ENCODE results near the gene PKP2. TPM values are rescaled to one million over a fixed set of nuclear protein-coding genes. Genes with fewer than 3 reads are reported as not detected.

PKP2 gene
- total and polyA plus RNA-seq, 4 donors, result 6.8 to 123 (median 21.4) TPM

- H3K4me3 ChIP-seq (ENCODE audit: low read depth, low read length), result no peak overlapping the region
- no peak for DNase-seq (ENCODE audit: low read depth in 4 of 6, low spot score in 6 of 6)
- H3K4me1 ChIP-seq (ENCODE audit: control insufficient read depth, insufficient read depth, low read length), result no peaks in the 10 kb centered on the region
- no peaks in the 10 kb centered on the region for H3K36me3 ChIP-seq (ENCODE audit: control insufficient read depth, insufficient read depth, low read length)
- 100% methylated on average over 1 of the region's 3 CpGs for WGBS (ENCODE audit: insufficient coverage)
- no peak overlapping the region for H3K27ac ChIP-seq (ENCODE audit: low read depth, low read length)
- no peaks in the 10 kb centered on the region for H3K27me3 ChIP-seq (ENCODE audit: control insufficient read depth, insufficient read depth, low read length)
- H3K9me3 ChIP-seq (ENCODE audit: control insufficient read depth, insufficient read depth, low read length), result no peaks in the 10 kb centered on the region
These were observed 92.3 kb downstream of the PKP2 start for GRCh38 chr12:32804301-32804700.

- H3K27ac ChIP-seq (ENCODE audit: low read depth, low read length), result no peak overlapping the region
- H3K4me3 ChIP-seq (ENCODE audit: low read depth, low read length), result no peak overlapping the region
- peak in 1 of 6 donors; percentile 4 for DNase-seq (ENCODE audit: low read depth in 4 of 6, low spot score in 6 of 6)
- H3K36me3 ChIP-seq (ENCODE audit: control insufficient read depth, insufficient read depth, low read length), result no peaks in the 10 kb centered on the region
- H3K4me1 ChIP-seq (ENCODE audit: control insufficient read depth, insufficient read depth, low read length), result no peaks in the 10 kb centered on the region
- no peaks in the 10 kb centered on the region for H3K27me3 ChIP-seq (ENCODE audit: control insufficient read depth, insufficient read depth, low read length)
- WGBS (ENCODE audit: insufficient coverage), result no CpG with 5 or more reads among the region's 5 CpGs
- H3K9me3 ChIP-seq (ENCODE audit: control insufficient read depth, insufficient read depth, low read length), result no peaks in the 10 kb centered on the region
These were observed 95.2 kb downstream of the PKP2 start for GRCh38 chr12:32801269-32801980.

- H3K27me3 ChIP-seq (ENCODE audit: control insufficient read depth, insufficient read depth, low read length), result no peaks in the 10 kb centered on the region
- no peaks in the 10 kb centered on the region for H3K36me3 ChIP-seq (ENCODE audit: control insufficient read depth, insufficient read depth, low read length)
- no peaks in the 10 kb centered on the region for H3K9me3 ChIP-seq (ENCODE audit: control insufficient read depth, insufficient read depth, low read length)
- H3K4me1 ChIP-seq (ENCODE audit: control insufficient read depth, insufficient read depth, low read length), result no peaks in the 10 kb centered on the region
- no peak for DNase-seq (ENCODE audit: low read depth in 4 of 6, low spot score in 6 of 6)
- no peak overlapping the region for H3K27ac ChIP-seq (ENCODE audit: low read depth, low read length)
- H3K4me3 ChIP-seq (ENCODE audit: low read depth, low read length), result no peak overlapping the region
- WGBS (ENCODE audit: insufficient coverage), result no CpG with 5 or more reads among the region's 4 CpGs
These were observed 102.3 kb downstream of the PKP2 start for GRCh38 chr12:32794281-32794680.

- no peaks in the 10 kb centered on the region for H3K4me1 ChIP-seq (ENCODE audit: control insufficient read depth, insufficient read depth, low read length)
- H3K27me3 ChIP-seq (ENCODE audit: control insufficient read depth, insufficient read depth, low read length), result no peaks in the 10 kb centered on the region
- WGBS (ENCODE audit: insufficient coverage), result 67% methylated on average over 1 of the region's 2 CpGs
- no peak for DNase-seq (ENCODE audit: low read depth in 4 of 6, low spot score in 6 of 6)
- H3K9me3 ChIP-seq (ENCODE audit: control insufficient read depth, insufficient read depth, low read length), result no peaks in the 10 kb centered on the region
- no peak overlapping the region for H3K4me3 ChIP-seq (ENCODE audit: low read depth, low read length)
- H3K36me3 ChIP-seq (ENCODE audit: control insufficient read depth, insufficient read depth, low read length), result no peaks in the 10 kb centered on the region
- no peak overlapping the region for H3K27ac ChIP-seq (ENCODE audit: low read depth, low read length)
These were observed 106.7 kb downstream of the PKP2 start for GRCh38 chr12:32789916-32790315.

GRCh38 chr12:32789446-32789845 is 107.1 kb downstream of the PKP2 start:
- H3K27ac ChIP-seq (ENCODE audit: low read depth, low read length), result no peak overlapping the region
- DNase-seq (ENCODE audit: low read depth in 4 of 6, low spot score in 6 of 6), result no peak
- H3K4me3 ChIP-seq (ENCODE audit: low read depth, low read length), result no peak overlapping the region
- no peaks in the 10 kb centered on the region for H3K27me3 ChIP-seq (ENCODE audit: control insufficient read depth, insufficient read depth, low read length)
- H3K36me3 ChIP-seq (ENCODE audit: control insufficient read depth, insufficient read depth, low read length), result no peaks in the 10 kb centered on the region
- no peaks in the 10 kb centered on the region for H3K4me1 ChIP-seq (ENCODE audit: control insufficient read depth, insufficient read depth, low read length)
- H3K9me3 ChIP-seq (ENCODE audit: control insufficient read depth, insufficient read depth, low read length), result no peaks in the 10 kb centered on the region

- DNase-seq (ENCODE audit: low read depth in 4 of 6, low spot score in 6 of 6), result no peak
- no peak overlapping the region for H3K4me3 ChIP-seq (ENCODE audit: low read depth, low read length)
- H3K27ac ChIP-seq (ENCODE audit: low read depth, low read length), result no peak overlapping the region
- WGBS (ENCODE audit: insufficient coverage), result 90% methylated on average over 2 of the region's 4 CpGs
- H3K9me3 ChIP-seq (ENCODE audit: control insufficient read depth, insufficient read depth, low read length), result no peaks in the 10 kb centered on the region
- no peaks in the 10 kb centered on the region for H3K36me3 ChIP-seq (ENCODE audit: control insufficient read depth, insufficient read depth, low read length)
- no peaks in the 10 kb centered on the region for H3K4me1 ChIP-seq (ENCODE audit: control insufficient read depth, insufficient read depth, low read length)
- no peaks in the 10 kb centered on the region for H3K27me3 ChIP-seq (ENCODE audit: control insufficient read depth, insufficient read depth, low read length)
These were observed 108.2 kb downstream of the PKP2 start for GRCh38 chr12:32788405-32788804.

- Histone ChIP-seq H3K9me3 (ENCODE audit: control insufficient read depth, insufficient read depth, low read length) (no peaks in the 10 kb centered on the region), H3K4me1 (ENCODE audit: control insufficient read depth, insufficient read depth, low read length) (no peaks in the 10 kb centered on the region), H3K27ac (ENCODE audit: low read depth, low read length) (no peak overlapping the region), H3K27me3 (ENCODE audit: control insufficient read depth, insufficient read depth, low read length) (no peaks in the 10 kb centered on the region), H3K36me3 (ENCODE audit: control insufficient read depth, insufficient read depth, low read length) (no peaks in the 10 kb centered on the region), H3K4me3 (ENCODE audit: low read depth, low read length) (no peak overlapping the region)
- no peak for DNase-seq (ENCODE audit: low read depth in 4 of 6, low spot score in 6 of 6)
- 37% methylated on average over 2 of the region's 5 CpGs for WGBS (ENCODE audit: insufficient coverage)
These were observed 111.0 kb downstream of the PKP2 start for GRCh38 chr12:32785557-32785956.

GRCh38 chr12:32783029-32783428 is 113.5 kb downstream of the PKP2 start:
- no peak overlapping the region for H3K27ac ChIP-seq (ENCODE audit: low read depth, low read length)
- no peaks in the 10 kb centered on the region for H3K9me3 ChIP-seq (ENCODE audit: control insufficient read depth, insufficient read depth, low read length)
- no peak overlapping the region for H3K4me3 ChIP-seq (ENCODE audit: low read depth, low read length)
- DNase-seq (ENCODE audit: low read depth in 4 of 6, low spot score in 6 of 6), result no peak
- no CpG with 5 or more reads among the region's 3 CpGs for WGBS (ENCODE audit: insufficient coverage)
- H3K36me3 ChIP-seq (ENCODE audit: control insufficient read depth, insufficient read depth, low read length), result no peaks in the 10 kb centered on the region
- no peaks in the 10 kb centered on the region for H3K4me1 ChIP-seq (ENCODE audit: control insufficient read depth, insufficient read depth, low read length)
- H3K27me3 ChIP-seq (ENCODE audit: control insufficient read depth, insufficient read depth, low read length), result no peaks in the 10 kb centered on the region

- Histone ChIP-seq H3K36me3 (ENCODE audit: control insufficient read depth, insufficient read depth, low read length) (no peaks in the 10 kb centered on the region), H3K27ac (ENCODE audit: low read depth, low read length) (no peak overlapping the region), H3K4me1 (ENCODE audit: control insufficient read depth, insufficient read depth, low read length) (no peaks in the 10 kb centered on the region), H3K9me3 (ENCODE audit: control insufficient read depth, insufficient read depth, low read length) (no peaks in the 10 kb centered on the region), H3K4me3 (ENCODE audit: low read depth, low read length) (no peak overlapping the region), H3K27me3 (ENCODE audit: control insufficient read depth, insufficient read depth, low read length) (no peaks in the 10 kb centered on the region)
- no CpG with 5 or more reads among the region's 1 CpG for WGBS (ENCODE audit: insufficient coverage)
- peak in 1 of 6 donors; percentile 4 for DNase-seq (ENCODE audit: low read depth in 4 of 6, low spot score in 6 of 6)
These were observed 116.5 kb downstream of the PKP2 start for GRCh38 chr12:32780071-32780470.

- no peak overlapping the region for H3K27ac ChIP-seq (ENCODE audit: low read depth, low read length)
- H3K27me3 ChIP-seq (ENCODE audit: control insufficient read depth, insufficient read depth, low read length), result no peaks in the 10 kb centered on the region
- H3K36me3 ChIP-seq (ENCODE audit: control insufficient read depth, insufficient read depth, low read length), result no peaks in the 10 kb centered on the region
- DNase-seq (ENCODE audit: low read depth in 4 of 6, low spot score in 6 of 6), result no peak
- H3K9me3 ChIP-seq (ENCODE audit: control insufficient read depth, insufficient read depth, low read length), result no peaks in the 10 kb centered on the region
- WGBS (ENCODE audit: insufficient coverage), result 70% methylated on average over 3 of the region's 6 CpGs
- H3K4me3 ChIP-seq (ENCODE audit: low read depth, low read length), result no peak overlapping the region
- H3K4me1 ChIP-seq (ENCODE audit: control insufficient read depth, insufficient read depth, low read length), result no peaks in the 10 kb centered on the region
These were observed 118.8 kb downstream of the PKP2 start for GRCh38 chr12:32777691-32778175.

Data from spinal cord (tissue), 10 donors.